Measurements from ENCODE around the gene ZBTB40.

Gene ZBTB40

DNA sequence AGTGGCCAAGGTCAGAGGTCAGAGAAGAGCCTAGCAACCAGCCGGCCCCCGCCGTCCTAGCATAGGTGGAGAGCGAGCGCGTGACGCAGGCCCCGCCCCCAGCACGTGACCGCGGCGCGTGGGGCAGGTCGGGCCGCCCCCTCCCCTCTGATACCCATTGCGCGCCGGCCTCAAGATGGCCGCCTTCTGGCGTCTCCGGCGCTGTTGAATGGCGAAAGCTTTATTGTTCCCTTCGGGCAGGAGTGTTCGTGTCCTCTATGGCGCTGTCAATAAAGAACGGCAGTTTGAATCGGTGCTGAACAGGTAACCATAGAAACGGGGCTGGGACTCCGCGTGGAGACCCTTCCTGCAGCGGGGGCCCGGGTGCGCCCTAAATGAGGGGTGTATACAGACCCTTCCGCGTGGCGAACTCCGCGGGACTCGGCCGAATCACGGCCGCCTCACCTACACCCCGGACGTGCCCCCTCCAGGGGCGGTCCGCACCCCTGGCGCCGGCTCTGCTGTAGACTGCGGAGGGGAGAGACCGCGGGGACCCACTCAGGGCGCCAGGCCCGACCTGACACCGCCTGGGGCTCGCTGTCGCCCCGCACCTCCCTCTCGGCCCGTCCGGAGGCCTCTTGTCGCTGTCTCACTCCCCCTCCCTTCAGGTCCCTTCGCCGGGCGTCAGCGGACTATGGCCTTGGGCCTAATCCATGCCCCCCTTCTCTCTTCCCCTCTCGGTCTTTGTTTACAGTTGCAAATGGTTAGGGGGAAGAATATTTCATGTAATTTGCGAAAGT lies at the start of gene ZBTB40:
Gene ZBTB40, plus strand, starts transcription at position 150 of the 779 bp plus-strand sequence. CDS start 38,098 bp downstream, outside the sequence.
- DNase-seq = peak; percentile 97

- no peak for DNase-seq
Observed at GRCh38 chr1:22402356-22403053, 49.1 kb upstream of the ZBTB40 start.

GRCh38 chr1:22404486-22404885 lies 47.2 kb upstream of the ZBTB40 start:
- DNase-seq = no peak

- DNase-seq = no peak
Observed at GRCh38 chr1:22406722-22407495, 44.7 kb upstream of the ZBTB40 start.

GRCh38 chr1:22408230-22408629 lies 43.4 kb upstream of the ZBTB40 start:
- no peak for DNase-seq

DNA sequence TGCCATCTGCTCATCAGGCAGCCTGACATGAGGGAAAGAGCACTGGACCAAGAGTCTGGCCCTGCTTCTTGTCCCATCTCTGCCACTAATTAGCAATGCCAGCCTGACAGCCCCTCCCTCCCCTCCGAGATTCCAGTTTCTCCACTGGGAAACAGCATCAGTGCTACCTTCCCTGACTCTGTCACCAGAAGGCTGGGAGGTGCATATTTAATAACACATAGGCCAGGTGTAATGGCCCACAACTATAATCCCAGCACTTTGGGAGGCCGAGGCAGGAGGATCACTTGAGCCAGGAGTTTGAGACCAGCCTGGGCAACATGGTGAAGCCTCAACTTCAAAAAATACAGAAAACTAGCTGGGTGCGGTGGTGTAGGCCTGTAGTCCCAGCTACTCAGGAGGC lies 41.2 kb upstream of the ZBTB40 start:
- DNase-seq = no peak

DNA sequence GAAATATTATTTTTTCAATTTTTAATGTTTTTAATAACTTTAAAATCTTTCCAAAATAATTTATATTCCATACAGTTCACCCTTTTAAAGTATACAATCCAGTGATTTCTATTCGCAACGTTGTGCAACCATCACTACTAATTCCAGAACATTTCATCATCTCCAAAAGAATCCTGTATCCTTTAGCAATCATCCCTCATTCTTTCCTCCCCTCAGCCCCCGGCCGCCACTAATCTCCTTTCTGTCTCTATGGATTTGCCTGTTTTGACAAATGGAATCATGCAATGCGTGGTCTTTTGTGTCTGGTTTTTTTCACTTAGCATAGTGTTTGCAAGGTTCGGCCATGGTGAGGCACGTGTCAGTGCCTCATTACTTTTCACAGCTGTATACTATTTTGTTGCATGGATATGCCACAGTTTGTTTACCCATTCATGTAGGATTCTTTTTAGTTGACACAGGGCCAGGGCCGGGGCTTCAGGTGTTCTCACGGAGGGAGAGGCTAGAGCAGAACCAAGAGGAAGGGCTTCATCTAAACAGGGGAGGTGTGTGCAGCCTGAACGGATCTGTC lies 40.6 kb upstream of the ZBTB40 start:
- no peak for DNase-seq

DNA sequence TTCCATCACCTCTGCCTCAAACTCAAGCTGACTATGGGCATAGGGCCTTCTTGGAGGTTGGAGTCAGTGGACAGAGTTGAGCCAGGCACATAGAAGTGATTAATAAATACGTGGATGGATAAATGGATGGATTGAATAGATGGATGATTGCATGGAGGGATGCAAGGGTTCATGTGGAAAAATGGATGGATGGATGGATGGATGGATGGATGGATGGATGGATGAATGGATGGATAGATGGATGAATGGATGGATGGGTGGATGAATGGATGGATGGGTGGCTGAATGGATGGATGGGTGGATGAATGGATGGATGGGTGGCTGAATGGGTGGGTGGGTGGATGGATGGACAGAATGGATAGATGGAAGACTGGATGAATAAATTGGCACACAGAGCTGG lies 40.1 kb upstream of the ZBTB40 start:
- DNase-seq = no peak

DNA sequence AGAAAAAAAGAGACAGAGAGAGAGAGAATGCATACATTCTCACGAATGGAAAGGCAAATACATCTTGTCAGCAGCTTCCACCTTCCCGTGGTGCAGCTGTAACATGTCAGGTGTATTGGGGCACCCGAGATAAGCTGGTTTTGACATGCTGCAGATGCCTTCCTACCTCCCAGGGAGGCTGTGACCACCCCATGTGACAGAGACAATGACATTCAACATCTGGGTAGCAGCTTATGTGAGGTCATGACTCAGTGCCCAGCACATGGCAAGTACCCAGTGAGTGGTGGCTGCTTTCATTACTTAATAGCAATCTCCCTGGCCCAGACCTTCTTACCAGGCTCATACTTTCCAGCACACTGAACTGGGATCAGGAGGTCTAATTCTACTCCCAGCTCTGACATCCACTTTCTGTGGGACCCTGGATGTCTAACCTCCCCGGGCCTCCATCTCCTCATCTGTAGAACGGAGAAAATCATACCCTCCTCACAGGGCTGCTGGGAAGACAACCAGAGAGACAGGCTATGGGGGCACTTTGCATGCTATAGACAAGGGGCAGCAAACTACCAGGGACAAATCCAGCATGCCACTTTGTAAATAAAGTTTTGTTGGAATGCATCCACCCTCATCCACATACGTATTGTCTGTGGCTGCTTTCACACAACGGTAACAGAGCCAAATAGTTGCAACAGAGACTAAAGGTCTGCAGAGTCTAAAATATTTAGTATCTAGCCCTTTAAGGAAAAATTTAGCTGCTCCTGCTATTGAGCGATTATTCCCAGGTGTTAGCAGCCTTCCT lies 38.5 kb upstream of the ZBTB40 start:
- no peak for DNase-seq

DNA sequence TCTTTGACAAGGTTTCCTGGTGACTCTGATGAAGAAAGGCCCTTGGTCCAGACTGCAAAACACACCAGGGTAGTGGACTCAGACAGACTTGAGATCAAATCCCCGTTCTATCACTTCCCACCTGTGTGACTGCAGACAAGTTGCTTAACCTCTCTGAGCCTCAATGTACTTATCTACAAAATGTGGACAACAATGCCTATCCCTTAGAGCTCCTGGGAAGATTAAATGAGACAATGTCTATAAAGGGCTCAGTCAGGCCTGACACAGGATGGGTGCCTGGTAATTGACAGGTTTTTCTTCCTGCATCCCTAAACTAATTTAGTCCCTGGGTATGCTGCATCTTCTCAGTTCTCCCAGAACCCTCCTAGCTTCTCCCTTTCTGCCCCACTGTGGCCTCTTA lies 37.9 kb upstream of the ZBTB40 start:
- DNase-seq = no peak

GRCh38 chr1:22414244-22414751 lies 37.4 kb upstream of the ZBTB40 start:
- DNase-seq = no peak

- no peak for DNase-seq
Observed at GRCh38 chr1:22415489-22415888, 36.2 kb upstream of the ZBTB40 start.

- DNase-seq = peak; percentile 87
Observed at GRCh38 chr1:22416555-22417454, 34.8 kb upstream of the ZBTB40 start.

DNA sequence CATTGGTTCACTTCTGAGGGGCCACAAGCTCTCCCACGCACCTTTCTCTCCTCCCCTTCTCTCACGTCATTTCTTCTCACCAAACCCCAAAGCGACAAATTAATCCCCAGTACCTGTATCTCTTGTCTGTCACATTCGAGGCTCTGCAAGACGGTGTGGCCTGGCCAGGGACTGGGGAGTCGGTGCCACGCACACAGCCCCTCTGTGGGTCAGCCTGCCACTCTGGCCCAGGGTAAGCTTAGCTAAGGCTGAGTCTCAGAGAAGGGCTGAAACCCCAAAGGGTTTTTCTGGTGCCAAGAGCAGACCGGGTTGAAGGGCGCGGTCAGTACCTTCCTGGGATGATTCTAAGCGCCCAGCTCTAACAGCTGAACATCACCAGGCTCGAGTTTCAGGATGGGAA lies 34.2 kb upstream of the ZBTB40 start:
- no peak for DNase-seq

- no peak for DNase-seq
Observed at GRCh38 chr1:22418312-22418711, 33.3 kb upstream of the ZBTB40 start.

DNA sequence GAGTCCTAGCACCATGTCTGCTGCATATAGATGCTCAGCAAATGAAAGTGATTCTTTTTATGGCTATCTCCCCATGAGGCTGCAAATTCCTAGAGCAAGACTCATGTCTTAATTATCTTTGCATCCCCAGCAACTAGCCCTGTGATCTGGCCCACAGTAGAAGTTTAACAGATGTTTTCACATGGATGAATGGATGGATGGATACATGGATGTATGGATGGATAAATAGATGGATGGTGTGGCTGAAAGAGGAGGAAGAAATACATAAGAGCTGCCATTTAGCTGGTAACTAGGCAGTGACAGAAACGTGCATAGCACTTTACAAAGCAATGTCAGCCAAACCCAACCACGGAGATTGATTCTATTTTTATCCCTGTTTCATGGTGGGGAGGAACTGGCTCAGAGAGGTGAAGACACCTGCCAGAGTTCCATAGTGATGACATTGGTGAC lies 32.7 kb upstream of the ZBTB40 start:
- DNase-seq = no peak

GRCh38 chr1:22420455-22421053 lies 31.1 kb upstream of the ZBTB40 start:
- DNase-seq = peak; percentile 86

GRCh38 chr1:22426781-22427180 lies 24.9 kb upstream of the ZBTB40 start:
- DNase-seq = no peak

DNA sequence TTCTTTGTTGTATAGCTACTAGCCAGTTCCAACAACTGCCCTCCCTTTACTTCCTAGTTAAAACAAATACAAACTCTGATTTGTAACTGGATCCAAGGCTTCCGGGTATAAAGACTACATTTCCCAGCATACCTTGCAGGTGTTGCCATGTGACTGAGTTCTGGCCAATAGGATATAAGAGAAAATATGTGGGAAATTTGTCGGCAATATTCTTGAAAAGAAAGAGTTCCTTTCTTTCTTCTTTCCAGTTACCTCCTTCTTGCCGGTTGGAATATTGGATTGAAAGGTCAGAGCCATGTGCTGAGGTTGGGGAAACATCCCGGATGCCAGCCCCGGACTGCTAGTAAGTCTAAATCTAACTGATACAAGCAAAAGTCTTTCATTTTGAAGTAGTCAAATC lies 23.0 kb upstream of the ZBTB40 start:
- peak; percentile 85 for DNase-seq

- no peak for DNase-seq
Observed at GRCh38 chr1:22431965-22432364, 19.7 kb upstream of the ZBTB40 start.

- DNase-seq = no peak
Observed at GRCh38 chr1:22434717-22435116, 16.9 kb upstream of the ZBTB40 start.

All from hematopoietic multipotent progenitor cell treated with erythropoietin and hydrocortisone succinate and interleukin-3 and kit ligand, for 6 days (in vitro differentiated cells).